Uterus (tissue), 2 donors: Measurements from ENCODE around the gene SPOCK1.

Experiments
- CTCF ChIP-seq, 4 experiments: fragments of 200-600 bp in 2 of 4; fragments of 450-650 bp in 2 of 4; sonication (generic) in 2 of 4; IDR thresholded peaks; one replicate each; pipeline ENCODE4 v1.5.1; 2016 to 2019; ENCODE audit warnings: antibody characterized with exemption in 4 of 4, mild to moderate bottlenecking in 2 of 4, moderate library complexity in 1 of 4
- POLR2A ChIP-seq, 2 donors: fragments of 450-650 bp; IDR thresholded peaks; one replicate each; pipeline ENCODE4 v1.6.1; 2016; ENCODE audit warnings: antibody characterized with exemption in 2 of 2, mild to moderate bottlenecking in 1 of 2, moderate library complexity in 1 of 2

GRCh38 chr5:137332296-137332695 is 166.8 kb downstream of the SPOCK1 start:
- no peak for TF ChIP-seq CTCF (IDR thresholded peaks at IDR 0.05)
- no peak for TF ChIP-seq POLR2A (IDR thresholded peaks at IDR 0.05)
